Nephron (organoid): Measurements from ENCODE around the gene RER1.

Experiments used
- H3K27ac Mint-ChIP-seq, 3 experiments: 2 replicates each; pipeline ENCODE4 v1.8.0; 2020; ENCODE audit warnings: mixed read lengths in 3 of 3, mild to moderate bottlenecking in 2 of 3, moderate library complexity in 1 of 3
- H3K27me3 Mint-ChIP-seq: 2 replicates; pipeline ENCODE4 v1.8.0; 2021; ENCODE audit warnings: low read depth, mild to moderate bottlenecking, moderate library complexity, mixed read lengths
- H3K36me3 Mint-ChIP-seq: 2 replicates; pipeline ENCODE4 v1.8.0; 2020; ENCODE audit warnings: low read depth, mixed read lengths
- H3K4me1 Mint-ChIP-seq: 2 replicates; pipeline ENCODE4 v1.8.0; 2020; ENCODE audit warnings: mixed read lengths
- H3K4me3 Mint-ChIP-seq, 3 experiments: 2 replicates each; pipeline ENCODE4 v1.8.0; 2020; ENCODE audit warnings: mild to moderate bottlenecking in 3 of 3, mixed read lengths in 3 of 3, moderate library complexity in 2 of 3
- H3K9me3 Mint-ChIP-seq: 2 replicates; pipeline ENCODE4 v1.8.0; 2020; ENCODE audit warnings: mixed read lengths
- CTCF ChIP-seq, 3 experiments: fragments of 200-600 bp; sonication (generic); IDR thresholded peaks; one replicate each; pipeline ENCODE4 v1.5.0; 2021; ENCODE audit warnings: antibody characterized with exemption in 3 of 3; ENCODE audit not compliant: unreplicated experiment in 3 of 3

The RER1 gene

GRCh38 chr1:2447276-2448097 is 55.8 kb downstream of the RER1 start:
- no peak for TF ChIP-seq CTCF (IDR thresholded peaks at IDR 0.05; ENCODE audit: unreplicated experiment in 3 of 3)
- Mint-ChIP-seq H3K4me1 (no peaks in the 10 kb centered on the region), H3K27ac (no peak overlapping the region)

GRCh38 chr1:2448098-2448445 is 56.4 kb downstream of the RER1 start:
- no peaks in the 10 kb centered on the region for H3K36me3 Mint-ChIP-seq
- H3K9me3 Mint-ChIP-seq: no peaks in the 10 kb centered on the region
- TF ChIP-seq CTCF (IDR thresholded peaks at IDR 0.05; ENCODE audit: unreplicated experiment in 3 of 3): no peak
- no peak overlapping the region for H3K4me3 Mint-ChIP-seq
- H3K27ac Mint-ChIP-seq: no peak overlapping the region
- no peaks in the 10 kb centered on the region for H3K4me1 Mint-ChIP-seq
- H3K27me3 Mint-ChIP-seq: peaks cover 46% of the 10 kb centered on the region

More at GRCh38 chr1:2447276-2448097, 55.8 kb downstream of the RER1 start:
- Mint-ChIP-seq H3K36me3 (no peaks in the 10 kb centered on the region), H3K9me3 (no peaks in the 10 kb centered on the region), H3K27me3 (peaks cover 47% of the 10 kb centered on the region), H3K4me3 (peak overlapping the region in 1 of 3 experiments; percentile 10)

GRCh38 chr1:2449636-2450454 is 58.2 kb downstream of the RER1 start:
- Mint-ChIP-seq H3K4me3 (no peak overlapping the region), H3K36me3 (no peaks in the 10 kb centered on the region), H3K27ac (no peak overlapping the region), H3K4me1 (no peaks in the 10 kb centered on the region), H3K9me3 (no peaks in the 10 kb centered on the region), H3K27me3 (peaks cover 39% of the 10 kb centered on the region)
- no peak for TF ChIP-seq CTCF (IDR thresholded peaks at IDR 0.05; ENCODE audit: unreplicated experiment in 3 of 3)

- no peak for TF ChIP-seq CTCF (IDR thresholded peaks at IDR 0.05; ENCODE audit: unreplicated experiment in 3 of 3)
- H3K27ac Mint-ChIP-seq: no peak overlapping the region
- no peak overlapping the region for H3K4me3 Mint-ChIP-seq
These were observed 60.1 kb downstream of the RER1 start for GRCh38 chr1:2451741-2452140.

GRCh38 chr1:2452201-2452931 is 60.7 kb downstream of the RER1 start:
- H3K4me1 Mint-ChIP-seq: no peaks in the 10 kb centered on the region
- no peaks in the 10 kb centered on the region for H3K36me3 Mint-ChIP-seq
- H3K27me3 Mint-ChIP-seq: peaks cover 22% of the 10 kb centered on the region
- H3K4me3 Mint-ChIP-seq: no peak overlapping the region
- no peaks in the 10 kb centered on the region for H3K9me3 Mint-ChIP-seq
- H3K27ac Mint-ChIP-seq: no peak overlapping the region
- no peak for TF ChIP-seq CTCF (IDR thresholded peaks at IDR 0.05; ENCODE audit: unreplicated experiment in 3 of 3)

More at GRCh38 chr1:2451741-2452140, 60.1 kb downstream of the RER1 start:
- Mint-ChIP-seq H3K9me3 (no peaks in the 10 kb centered on the region), H3K4me1 (no peaks in the 10 kb centered on the region), H3K36me3 (no peaks in the 10 kb centered on the region), H3K27me3 (peaks cover 22% of the 10 kb centered on the region)
